ENCODE measurements around the gene SLC6A6.
"Not testable (repeated sequence)": the region's sequence is repeated elsewhere in the genome, so short reads cannot be mapped to it uniquely, and the experiment has no call there.

SLC6A6 gene

GRCh38 chr3:14401692-14402303 is 608 bp upstream of the SLC6A6 start:
- DNase-seq: no peak

GRCh38 chr3:14403619-14404155 is 1.3 kb downstream of the SLC6A6 start:
- DNase-seq: no peak

DNA sequence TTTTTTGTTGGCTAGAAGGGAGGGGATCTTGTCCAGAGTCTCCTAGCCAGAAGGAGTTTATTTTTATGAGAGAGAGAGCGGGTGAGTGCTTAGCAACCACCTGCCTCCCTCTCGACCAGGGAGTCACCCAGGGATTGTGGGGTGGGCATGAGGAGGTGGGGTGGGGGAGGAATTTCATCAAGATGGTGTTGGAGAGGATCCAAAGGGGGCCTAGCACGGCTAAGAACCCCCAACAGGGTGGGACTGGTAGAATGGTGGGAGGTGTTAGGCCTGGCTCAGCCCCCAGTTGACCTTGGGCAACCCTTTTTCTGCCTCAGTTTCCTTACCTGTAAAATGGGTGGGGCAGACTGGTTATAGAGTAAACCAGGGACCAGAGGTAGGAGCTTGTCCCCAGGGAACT is 1.8 kb downstream of the SLC6A6 start:
- DNase-seq: no peak

DNA sequence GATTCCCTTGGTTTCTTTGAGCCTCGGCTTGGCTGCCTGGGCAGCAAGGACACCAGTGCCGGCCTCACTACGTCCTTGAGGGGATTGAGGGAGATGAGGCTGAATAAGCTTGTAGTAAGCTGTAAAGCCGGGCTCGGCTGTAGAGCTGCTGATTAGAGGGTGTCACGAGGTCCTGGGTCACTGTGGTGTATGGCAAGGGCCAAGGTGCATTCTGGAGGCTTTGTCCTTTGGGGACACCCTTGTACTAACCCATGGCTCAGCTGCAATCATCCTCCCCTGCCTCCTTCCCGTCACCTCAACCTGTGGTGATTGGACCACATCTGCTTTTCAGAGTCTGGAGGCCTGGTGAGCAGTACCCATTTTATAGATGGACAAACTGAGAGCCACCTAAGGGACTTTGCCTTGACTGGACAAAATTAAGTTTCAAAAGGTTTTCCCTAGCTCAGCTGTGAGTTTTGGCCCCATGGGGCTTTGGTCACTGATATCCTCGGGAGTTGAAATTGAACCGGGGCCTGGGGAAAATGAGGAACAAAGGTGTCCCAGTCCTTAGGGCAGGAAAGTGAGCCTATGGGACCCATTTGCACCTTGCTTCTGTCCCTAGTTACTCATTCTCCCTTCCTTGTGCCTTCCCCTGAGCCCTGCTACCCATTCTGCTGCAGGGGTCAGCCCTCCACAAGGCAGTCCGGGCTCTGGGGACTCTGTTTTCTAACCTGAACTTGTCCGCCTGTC is 2.4 kb downstream of the SLC6A6 start:
- DNase-seq: no peak

- no peak for DNase-seq
Measured at GRCh38 chr3:14405360-14406238, 3.2 kb downstream of the SLC6A6 start.

- DNase-seq: no peak
Measured at GRCh38 chr3:14406336-14406735, 3.9 kb downstream of the SLC6A6 start.

DNA sequence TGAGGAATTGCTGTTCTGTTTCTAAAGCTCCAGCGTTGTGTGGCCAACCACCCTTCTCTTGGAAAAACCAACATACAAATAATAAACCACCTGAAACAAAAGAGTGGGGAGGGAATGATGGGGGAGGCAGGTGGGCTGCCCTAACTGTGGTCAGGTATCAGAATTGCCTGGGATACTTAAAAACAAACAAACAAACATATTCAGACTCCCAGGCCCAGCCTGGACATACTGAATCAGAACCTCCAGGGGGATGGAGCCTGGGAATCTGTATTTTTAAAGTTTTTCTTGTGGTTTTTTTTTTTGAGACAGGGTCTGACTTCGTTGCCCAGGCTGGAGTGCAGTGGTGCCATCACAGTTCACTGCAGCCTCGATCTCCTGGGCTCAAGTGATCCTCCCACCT is 4.4 kb downstream of the SLC6A6 start:
- no peak for DNase-seq

DNA sequence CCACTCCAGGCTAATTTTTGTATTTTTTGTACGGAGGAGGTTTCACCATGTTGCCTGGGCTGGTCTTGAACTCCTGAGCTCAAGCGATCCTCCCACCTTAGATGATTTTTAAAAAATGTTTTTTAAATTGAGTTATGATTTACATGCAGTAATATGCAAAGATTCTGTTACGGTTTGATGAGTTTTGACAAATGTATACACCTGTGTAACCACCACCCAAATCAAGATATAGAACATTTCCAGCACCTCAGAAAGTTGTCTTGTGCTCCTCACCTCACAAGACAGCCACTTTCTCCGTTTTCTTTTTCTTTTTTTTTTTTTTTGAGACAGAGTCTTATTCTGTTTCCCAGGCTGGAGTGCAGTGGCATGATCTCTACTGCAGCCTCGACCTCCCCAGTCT is 4.8 kb downstream of the SLC6A6 start:
- DNase-seq: no peak

- DNase-seq: not testable (repeated sequence)
Measured at GRCh38 chr3:14409779-14410063, 7.3 kb downstream of the SLC6A6 start.

DNA sequence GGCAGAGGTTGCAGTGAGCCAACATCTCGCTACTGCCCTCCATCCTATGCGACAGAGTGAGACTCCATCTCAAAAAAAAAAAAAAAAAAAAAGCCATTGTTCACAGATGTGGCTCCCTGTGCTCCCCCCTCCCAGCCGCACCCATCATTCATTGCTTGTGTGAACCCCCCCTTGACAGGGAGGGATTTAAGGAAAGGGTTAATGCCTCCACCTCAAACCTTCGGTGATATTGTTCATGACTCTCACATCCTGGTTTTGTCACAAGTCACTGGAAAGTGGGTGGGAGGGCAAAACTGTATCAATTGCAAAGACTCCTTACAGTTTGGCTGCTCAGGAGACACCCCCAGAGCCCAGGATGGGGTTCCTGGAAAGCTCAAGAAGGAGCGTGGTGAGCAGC is 7.7 kb downstream of the SLC6A6 start:
- DNase-seq: no peak

- DNase-seq: no peak
Measured at GRCh38 chr3:14410503-14411165, 8.2 kb downstream of the SLC6A6 start.

DNA sequence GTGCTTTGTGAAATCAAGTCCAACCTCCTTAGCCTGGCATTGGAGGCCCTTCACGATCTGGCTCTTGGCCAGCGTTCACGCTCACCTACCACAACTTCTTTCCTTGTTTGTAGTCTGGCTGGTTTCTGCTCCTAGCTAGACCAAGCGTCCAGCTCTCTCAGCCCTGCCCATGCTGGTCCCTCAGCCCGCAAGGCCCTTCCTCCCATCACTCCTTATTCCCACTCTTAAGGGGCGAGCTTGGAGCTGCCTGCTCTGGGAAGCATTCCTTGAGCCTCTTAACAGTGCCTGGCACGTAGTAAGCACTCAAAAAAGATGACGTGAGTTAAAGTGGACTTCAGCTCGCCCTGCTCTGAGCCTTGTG is 8.7 kb downstream of the SLC6A6 start:
- DNase-seq: no peak

GRCh38 chr3:14411988-14412387 is 9.6 kb downstream of the SLC6A6 start:
- DNase-seq: no peak

GRCh38 chr3:14412831-14413380 is 10.5 kb downstream of the SLC6A6 start:
- DNase-seq: no peak

GRCh38 chr3:14413381-14414071 is 11.1 kb downstream of the SLC6A6 start:
- DNase-seq: no peak

DNA sequence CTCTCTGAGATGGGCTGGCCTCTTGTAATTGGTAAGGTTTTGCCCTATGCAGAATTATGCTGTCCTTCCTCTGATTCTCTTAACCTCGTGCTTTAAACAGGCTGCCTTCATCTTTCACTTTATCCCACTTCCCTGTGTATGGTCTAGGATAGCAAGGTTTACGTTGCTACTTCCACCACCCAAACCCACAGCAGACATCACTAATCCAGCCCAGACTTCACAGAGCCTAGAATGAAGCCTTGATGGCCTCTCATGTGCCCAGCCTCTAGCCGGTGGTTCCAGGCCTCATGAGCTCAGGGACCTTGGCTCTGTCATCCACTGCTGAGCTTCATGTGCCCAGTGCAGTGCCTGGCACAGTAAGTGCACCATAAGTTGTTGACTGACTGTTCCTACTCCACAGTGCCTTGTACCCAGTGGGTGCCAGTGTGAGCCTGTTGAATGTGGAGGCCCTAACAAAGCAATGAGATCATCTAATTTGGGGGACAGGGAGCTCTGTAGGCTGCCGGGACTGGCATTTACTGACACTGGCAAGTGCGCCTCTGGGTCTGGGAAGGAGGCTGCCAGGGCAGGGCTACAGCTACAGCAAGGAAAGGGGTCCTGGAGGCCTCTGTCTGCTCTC is 12.5 kb downstream of the SLC6A6 start:
- no peak for DNase-seq

DNA sequence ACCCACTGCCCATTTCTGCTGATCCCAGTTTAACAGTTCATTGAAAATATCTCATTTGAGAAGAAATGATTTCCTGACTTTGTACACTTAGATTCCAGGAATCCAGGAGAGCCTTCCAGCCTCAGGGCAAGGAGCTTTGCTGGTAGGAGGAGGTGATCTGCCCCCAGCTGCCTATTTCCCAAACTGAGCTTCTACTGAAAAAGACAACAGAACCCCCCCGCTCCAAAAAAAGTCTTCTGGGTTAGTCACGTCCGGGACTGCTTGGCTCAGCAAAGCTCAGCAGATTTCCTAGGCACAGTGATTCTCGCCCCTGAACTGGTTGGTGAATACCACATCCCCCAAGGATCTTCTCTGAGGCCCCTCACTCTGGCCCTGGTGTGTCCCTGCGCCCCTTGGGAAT is 13.1 kb downstream of the SLC6A6 start:
- no peak for DNase-seq

- no peak for DNase-seq
Measured at GRCh38 chr3:14416453-14416852, 14.0 kb downstream of the SLC6A6 start.

DNA sequence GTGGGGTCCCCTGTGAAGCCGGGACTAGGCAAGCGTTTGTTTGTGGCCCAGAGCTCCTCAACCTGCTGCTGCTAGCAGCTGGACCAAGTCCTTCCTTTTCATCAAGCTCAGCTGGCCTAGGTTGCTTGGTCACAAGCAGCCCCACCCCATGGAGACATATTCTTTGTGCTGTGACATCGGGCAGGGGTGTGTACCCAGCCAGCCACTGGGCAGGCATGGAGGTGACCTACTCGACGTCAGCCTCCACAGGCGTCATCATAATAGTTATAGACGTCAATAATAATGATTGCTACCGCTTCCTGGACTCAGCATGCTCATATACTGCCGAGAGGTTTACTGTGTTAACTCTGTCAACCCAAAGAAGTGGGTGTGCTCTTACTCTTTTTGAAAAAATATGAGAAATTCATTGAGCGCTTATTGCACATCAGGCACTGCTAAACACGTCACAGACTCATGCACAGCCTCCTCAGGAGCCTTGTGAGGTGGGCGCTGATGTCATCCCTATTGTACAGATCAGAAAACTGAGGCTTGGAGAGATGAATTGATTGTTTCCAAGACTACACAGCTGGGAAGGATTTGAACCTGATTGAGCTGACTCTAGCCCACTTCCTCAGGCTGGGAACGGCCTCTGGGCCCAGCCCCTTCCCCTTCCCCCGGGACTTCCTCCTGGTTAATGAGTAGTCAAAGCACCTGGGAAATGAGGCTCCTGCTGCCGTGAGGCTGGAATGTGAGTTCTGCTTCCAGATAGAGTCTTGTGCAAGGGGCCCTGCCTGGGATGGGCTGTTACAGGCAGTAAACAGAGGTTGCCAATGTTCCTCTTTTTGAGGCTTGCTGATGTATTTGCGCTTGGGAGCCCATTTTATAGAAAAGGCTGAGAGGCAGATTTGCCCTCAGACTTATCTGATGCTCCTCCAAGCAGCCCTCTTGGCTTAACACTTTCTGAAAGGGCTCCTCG is 16.2 kb downstream of the SLC6A6 start:
- DNase-seq: no peak
